ENCODE results near the gene MTUS2.

Gene MTUS2

DNA sequence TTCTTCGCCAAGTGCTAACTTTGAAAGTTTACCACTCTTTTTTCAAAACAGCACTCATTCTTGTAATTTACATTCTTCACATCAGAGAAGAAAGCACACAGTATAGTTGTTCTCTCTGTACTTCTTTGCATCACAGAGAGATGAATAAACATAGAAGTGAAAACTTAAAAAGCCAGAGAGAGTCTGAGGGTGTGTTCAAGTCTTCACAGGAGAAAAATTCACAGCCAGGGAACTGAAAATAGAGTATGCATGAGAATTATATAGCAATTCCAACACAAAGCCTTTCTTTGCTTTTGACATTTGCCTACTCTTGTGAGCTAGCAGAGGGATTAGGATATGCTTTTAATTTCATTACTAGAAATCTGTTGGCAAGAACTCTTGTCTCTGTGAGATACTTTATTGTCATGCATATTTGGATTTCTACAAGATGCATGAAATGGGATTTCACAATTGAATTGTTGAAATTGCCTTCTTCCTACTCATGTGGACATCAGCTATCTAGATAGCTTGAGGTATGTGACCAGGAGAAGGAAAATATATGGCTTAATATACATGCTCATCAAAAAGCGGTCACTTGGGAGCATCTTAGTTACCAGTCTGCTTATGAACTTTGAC, 609.3 kb downstream of the MTUS2 start:
- Histone ChIP-seq H3K27me3 (ENCODE audit: control insufficient read depth, insufficient read depth, low read length) (peaks cover 26% of the 10 kb centered on the region), H3K36me3 (ENCODE audit: control insufficient read depth, insufficient read depth, low read length) (no peaks in the 10 kb centered on the region)

DNA sequence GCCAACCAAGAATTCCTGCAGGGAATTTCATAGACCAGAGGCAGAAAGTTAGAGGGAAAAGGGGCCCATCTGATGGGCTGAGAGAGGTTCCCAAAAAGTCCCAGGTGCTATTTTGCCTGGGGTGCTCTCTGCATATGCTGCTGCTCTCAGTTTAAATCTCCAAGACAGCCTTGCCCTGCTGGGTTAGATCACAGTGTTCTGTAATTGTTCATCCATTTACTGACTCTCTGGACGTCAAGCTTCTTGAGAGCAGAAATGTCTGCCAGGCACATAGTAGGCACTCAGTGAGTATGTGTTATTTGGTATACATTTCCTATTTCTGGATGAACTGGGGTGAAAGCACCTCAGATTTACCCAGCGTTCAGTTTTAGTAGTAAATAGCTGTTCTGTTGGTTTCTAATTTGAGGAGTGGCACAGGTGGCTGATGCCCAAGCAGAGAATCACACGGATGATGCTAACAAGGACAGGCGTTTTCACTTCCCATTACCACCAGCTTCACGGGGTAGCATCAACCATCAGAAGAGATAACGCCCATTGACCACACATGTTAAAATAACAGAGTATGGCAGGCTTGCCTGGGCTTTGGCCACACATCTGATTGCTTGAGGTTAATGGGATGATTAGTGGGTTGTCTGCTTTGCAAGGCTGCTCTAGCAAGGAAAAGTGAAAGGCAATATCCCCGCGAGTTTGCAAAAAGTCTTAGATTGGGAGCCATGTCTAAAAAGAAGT, 614.2 kb downstream of the MTUS2 start:
- Histone ChIP-seq H3K4me1 (ENCODE audit: control insufficient read depth, insufficient read depth, low read length) (peaks cover 10% of the 10 kb centered on the region; the same call in 1 of the 2 replicates), H3K4me3 (ENCODE audit: low read depth, low read length) (no peak overlapping the region), H3K9ac (ENCODE audit: low read length) (no peak overlapping the region), H3K27ac (ENCODE audit: low read depth, low read length) (no peak overlapping the region), H3K27me3 (ENCODE audit: control insufficient read depth, insufficient read depth, low read length) (peaks cover 9% of the 10 kb centered on the region), H3K36me3 (ENCODE audit: control insufficient read depth, insufficient read depth, low read length) (no peaks in the 10 kb centered on the region), H3K9me3 (ENCODE audit: control insufficient read depth, insufficient read depth, low read depth, low read length) (no peaks in the 10 kb centered on the region)

More for the DNA sequence above, 609.3 kb downstream of the MTUS2 start:
- H3K4me3 ChIP-seq (ENCODE audit: low read depth, low read length): peak overlapping the region; percentile 82; the same call in 1 of the 2 replicates
- H3K27ac ChIP-seq (ENCODE audit: low read depth, low read length): no peak overlapping the region
- H3K9me3 ChIP-seq (ENCODE audit: control insufficient read depth, insufficient read depth, low read depth, low read length): no peaks in the 10 kb centered on the region
- no peak overlapping the region for H3K9ac ChIP-seq (ENCODE audit: low read length)
- peaks cover 14% of the 10 kb centered on the region; the same call in 1 of the 2 replicates for H3K4me1 ChIP-seq (ENCODE audit: control insufficient read depth, insufficient read depth, low read length)

DNA sequence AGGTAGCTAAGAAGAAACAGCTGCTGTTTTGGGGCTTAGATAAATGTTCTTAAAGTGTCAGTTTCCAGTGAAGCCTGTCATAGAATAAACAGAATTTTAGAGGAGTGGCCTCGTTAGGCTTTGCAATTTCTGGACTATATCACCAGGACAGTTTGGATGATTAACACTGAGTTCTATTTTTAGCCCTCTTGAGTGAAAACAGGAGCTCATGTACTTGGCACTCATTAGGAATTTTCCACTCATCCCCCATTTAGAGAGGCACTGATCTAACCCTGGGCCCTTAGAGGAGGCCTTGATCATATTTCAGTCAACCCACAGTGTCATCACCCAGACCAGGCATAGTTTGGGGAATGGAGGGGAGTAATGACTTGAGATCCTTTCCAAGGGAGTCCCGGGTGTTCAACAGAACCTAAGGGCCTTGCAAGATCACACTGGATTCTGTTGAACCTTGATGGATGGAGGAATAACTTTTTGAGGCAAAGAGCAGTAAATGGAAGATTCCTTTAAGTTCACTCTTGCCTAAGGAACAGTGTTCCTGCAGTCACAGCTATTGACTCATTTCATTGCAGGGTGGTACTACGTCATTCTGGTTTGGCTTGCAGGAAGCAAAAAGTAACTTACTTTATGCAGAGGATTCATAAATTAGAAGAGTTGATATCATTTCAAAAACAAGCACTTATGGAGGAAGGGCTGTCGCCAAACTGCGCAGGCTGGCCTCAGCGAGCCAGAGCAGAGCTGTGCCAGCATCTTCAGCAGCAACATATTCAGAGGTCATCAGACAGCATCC, 615.2 kb downstream of the MTUS2 start:
- H3K9me3 ChIP-seq (ENCODE audit: control insufficient read depth, insufficient read depth, low read depth, low read length): no peaks in the 10 kb centered on the region
- H3K36me3 ChIP-seq (ENCODE audit: control insufficient read depth, insufficient read depth, low read length): no peaks in the 10 kb centered on the region
- H3K27ac ChIP-seq (ENCODE audit: low read depth, low read length): no peak overlapping the region
- H3K4me1 ChIP-seq (ENCODE audit: control insufficient read depth, insufficient read depth, low read length): peaks cover 8% of the 10 kb centered on the region; the same call in 1 of the 2 replicates
- no peaks in the 10 kb centered on the region for H3K27me3 ChIP-seq (ENCODE audit: control insufficient read depth, insufficient read depth, low read length)
- H3K4me3 ChIP-seq (ENCODE audit: low read depth, low read length): no peak overlapping the region
- no peak overlapping the region for H3K9ac ChIP-seq (ENCODE audit: low read length)

DNA sequence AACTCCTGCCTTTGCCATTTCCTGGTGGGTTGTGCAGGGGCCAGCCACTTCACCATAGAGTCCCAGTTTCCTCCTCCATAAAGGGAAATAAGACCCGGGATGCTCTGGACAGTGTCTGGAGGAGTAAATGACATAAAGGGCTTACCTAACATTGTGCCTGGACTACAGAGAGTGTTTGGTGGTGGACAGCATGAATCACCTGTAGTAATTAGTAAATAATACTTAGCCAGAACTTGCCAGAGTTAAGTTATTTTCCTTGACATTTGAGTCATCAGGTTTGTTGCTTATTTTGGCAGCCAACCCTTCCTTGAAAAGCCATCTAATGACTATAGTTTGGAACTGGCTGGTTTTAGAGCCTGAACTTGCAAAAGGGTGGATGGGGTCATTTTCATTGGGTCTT, 616.2 kb downstream of the MTUS2 start:
- Histone ChIP-seq H3K4me1 (ENCODE audit: control insufficient read depth, insufficient read depth, low read length) (peaks cover 8% of the 10 kb centered on the region; the same call in 1 of the 2 replicates), H3K9ac (ENCODE audit: low read length) (no peak overlapping the region), H3K9me3 (ENCODE audit: control insufficient read depth, insufficient read depth, low read depth, low read length) (no peaks in the 10 kb centered on the region), H3K36me3 (ENCODE audit: control insufficient read depth, insufficient read depth, low read length) (no peaks in the 10 kb centered on the region), H3K27me3 (ENCODE audit: control insufficient read depth, insufficient read depth, low read length) (no peaks in the 10 kb centered on the region), H3K4me3 (ENCODE audit: low read depth, low read length) (no peak overlapping the region), H3K27ac (ENCODE audit: low read depth, low read length) (no peak overlapping the region)

DNA sequence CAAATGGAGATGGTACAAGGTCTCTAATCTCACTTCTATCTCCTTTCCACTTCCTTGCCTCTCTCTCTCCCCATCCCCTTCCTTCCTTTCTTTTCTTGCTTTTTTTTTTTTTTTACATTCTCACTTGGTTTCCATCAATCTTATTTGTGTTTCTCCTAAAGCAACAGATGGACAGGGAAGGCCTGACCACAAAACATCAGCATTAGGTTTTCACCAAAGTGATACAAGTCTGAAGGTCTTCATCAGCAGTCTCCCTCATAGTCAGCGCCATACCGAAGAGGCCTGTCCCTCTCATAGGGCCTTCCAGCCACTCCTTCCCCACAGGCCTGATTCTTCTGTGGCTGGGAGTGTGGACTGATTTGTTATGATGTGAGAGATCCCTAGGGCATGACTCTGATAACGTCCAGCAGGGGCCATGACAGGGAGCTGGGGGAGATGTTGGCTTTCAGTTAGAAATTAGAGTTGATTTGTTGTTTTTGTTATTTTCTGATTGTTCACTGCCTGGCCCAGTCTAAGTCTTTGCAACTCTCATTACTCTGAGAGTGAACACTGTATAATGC, 616.7 kb downstream of the MTUS2 start:
- Histone ChIP-seq H3K4me3 (ENCODE audit: low read depth, low read length) (no peak overlapping the region), H3K36me3 (ENCODE audit: control insufficient read depth, insufficient read depth, low read length) (no peaks in the 10 kb centered on the region), H3K9ac (ENCODE audit: low read length) (no peak overlapping the region), H3K9me3 (ENCODE audit: control insufficient read depth, insufficient read depth, low read depth, low read length) (no peaks in the 10 kb centered on the region), H3K27me3 (ENCODE audit: control insufficient read depth, insufficient read depth, low read length) (no peaks in the 10 kb centered on the region), H3K27ac (ENCODE audit: low read depth, low read length) (no peak overlapping the region), H3K4me1 (ENCODE audit: control insufficient read depth, insufficient read depth, low read length) (peaks cover 8% of the 10 kb centered on the region; the same call in 1 of the 2 replicates)

DNA sequence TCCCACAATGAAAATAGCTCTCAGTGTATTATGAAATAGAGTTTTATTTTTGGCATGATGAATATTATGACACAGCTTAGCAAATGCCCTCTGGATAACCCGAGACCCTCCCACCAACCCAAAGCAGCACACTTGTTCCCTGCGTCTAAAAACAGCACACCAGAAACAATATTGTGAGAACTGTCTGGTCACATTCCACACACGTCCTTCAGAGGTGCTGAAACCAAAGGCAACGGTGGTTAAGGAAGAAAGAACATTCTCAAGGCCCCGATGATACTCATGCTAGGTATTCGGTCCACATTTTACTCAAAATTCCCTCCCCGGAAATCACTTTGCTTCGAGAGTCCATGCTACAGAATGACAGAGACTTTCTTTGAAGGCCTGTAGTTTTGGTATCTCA, 618.6 kb downstream of the MTUS2 start:
- Histone ChIP-seq H3K4me3 (ENCODE audit: low read depth, low read length) (no peak overlapping the region), H3K9me3 (ENCODE audit: control insufficient read depth, insufficient read depth, low read depth, low read length) (no peaks in the 10 kb centered on the region), H3K36me3 (ENCODE audit: control insufficient read depth, insufficient read depth, low read length) (no peaks in the 10 kb centered on the region), H3K27ac (ENCODE audit: low read depth, low read length) (no peak overlapping the region), H3K4me1 (ENCODE audit: control insufficient read depth, insufficient read depth, low read length) (peaks cover 3% of the 10 kb centered on the region; the same call in 1 of the 2 replicates), H3K9ac (ENCODE audit: low read length) (no peak overlapping the region), H3K27me3 (ENCODE audit: control insufficient read depth, insufficient read depth, low read length) (no peaks in the 10 kb centered on the region)

DNA sequence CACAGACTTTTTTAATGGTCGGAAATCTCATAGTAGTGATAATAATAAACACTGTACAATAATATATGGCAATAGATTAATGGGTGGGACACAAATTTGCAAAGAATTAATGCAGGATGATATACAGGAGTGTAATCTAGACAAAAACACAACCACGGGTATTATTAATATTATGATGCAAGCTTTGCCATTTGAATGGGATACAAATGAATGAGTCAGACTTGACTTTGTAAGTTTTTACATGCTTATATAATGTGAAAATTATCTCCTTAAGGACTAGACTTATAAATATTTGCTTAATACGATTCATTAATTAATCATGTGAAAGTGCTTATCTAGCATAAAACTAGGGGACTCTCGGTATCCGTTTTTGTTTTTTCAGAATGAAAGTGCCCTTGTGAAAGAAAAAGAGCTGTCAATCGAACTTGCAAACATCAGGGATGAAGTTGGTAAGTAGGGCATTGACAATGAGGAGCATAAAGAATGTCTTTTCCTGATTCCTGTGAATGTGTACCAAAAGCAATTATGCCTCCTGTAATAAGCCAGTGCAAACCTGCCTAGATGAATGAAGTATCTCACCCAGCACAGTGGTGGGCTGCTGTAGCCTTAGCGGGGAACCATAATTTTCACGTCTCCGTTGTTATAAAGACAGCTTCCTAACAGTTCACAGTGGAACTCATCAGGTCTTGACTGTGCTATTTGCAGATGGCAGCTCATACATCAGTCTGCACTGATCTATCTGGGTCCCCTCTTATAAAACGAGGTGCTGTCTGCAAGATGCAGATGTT, 619.7 kb downstream of the MTUS2 start:
- H3K9me3 ChIP-seq (ENCODE audit: control insufficient read depth, insufficient read depth, low read depth, low read length): no peaks in the 10 kb centered on the region
- H3K27ac ChIP-seq (ENCODE audit: low read depth, low read length): no peak overlapping the region
- H3K9ac ChIP-seq (ENCODE audit: low read length): no peak overlapping the region
- H3K36me3 ChIP-seq (ENCODE audit: control insufficient read depth, insufficient read depth, low read length): no peaks in the 10 kb centered on the region
- H3K4me3 ChIP-seq (ENCODE audit: low read depth, low read length): no peak overlapping the region
- no peaks in the 10 kb centered on the region for H3K27me3 ChIP-seq (ENCODE audit: control insufficient read depth, insufficient read depth, low read length)
- peaks cover 2% of the 10 kb centered on the region; the same call in 1 of the 2 replicates for H3K4me1 ChIP-seq (ENCODE audit: control insufficient read depth, insufficient read depth, low read length)

DNA sequence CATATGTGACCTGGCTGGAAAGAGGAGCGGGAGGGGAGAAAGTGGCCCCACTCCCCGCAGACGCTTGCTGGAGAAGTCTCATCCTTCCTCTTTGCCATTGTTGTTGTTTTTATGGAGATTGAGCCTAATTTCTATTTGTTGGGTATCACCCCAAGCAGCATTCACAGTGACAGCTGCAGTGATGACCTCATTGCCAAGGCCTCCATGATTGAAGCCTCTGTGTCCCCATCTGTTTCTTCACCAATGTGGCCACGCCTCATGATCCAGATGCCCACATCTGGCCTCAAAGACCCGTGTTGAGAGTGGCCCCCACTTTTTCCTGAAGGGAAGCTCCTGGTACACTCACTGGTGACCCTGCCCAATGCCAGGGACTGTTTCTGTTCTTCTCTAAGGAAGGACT, 621.2 kb downstream of the MTUS2 start:
- no peak overlapping the region for H3K4me3 ChIP-seq (ENCODE audit: low read depth, low read length)
- no peaks in the 10 kb centered on the region for H3K36me3 ChIP-seq (ENCODE audit: control insufficient read depth, insufficient read depth, low read length)
- H3K27ac ChIP-seq (ENCODE audit: low read depth, low read length): no peak overlapping the region
- H3K9me3 ChIP-seq (ENCODE audit: control insufficient read depth, insufficient read depth, low read depth, low read length): no peaks in the 10 kb centered on the region
- H3K4me1 ChIP-seq (ENCODE audit: control insufficient read depth, insufficient read depth, low read length): 0 out of 2 replicates have a peak, but pooled peaks cover 4% of the 10 kb centered on the region
- no peaks in the 10 kb centered on the region for H3K27me3 ChIP-seq (ENCODE audit: control insufficient read depth, insufficient read depth, low read length)
- no peak overlapping the region for H3K9ac ChIP-seq (ENCODE audit: low read length)

DNA sequence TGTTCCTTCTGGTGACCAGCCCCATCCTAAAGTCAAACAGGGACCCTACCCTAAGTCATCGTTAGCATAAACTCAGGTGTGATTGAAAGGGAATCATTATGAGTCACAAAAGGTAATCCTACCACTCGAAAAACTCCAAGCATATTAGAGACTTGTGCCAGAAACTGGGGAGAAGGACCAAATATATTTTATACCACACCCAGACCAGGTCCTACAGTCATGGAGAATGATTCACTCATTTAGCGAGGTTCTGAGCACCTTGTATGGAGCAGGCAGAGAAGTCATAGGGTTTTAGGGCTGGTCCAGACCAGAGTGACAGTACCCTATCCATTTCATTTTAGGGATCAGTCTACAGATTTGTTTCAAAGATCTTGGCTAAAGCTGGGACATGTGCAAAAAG, 625.9 kb downstream of the MTUS2 start:
- Histone ChIP-seq H3K27me3 (ENCODE audit: control insufficient read depth, insufficient read depth, low read length) (no peaks in the 10 kb centered on the region), H3K27ac (ENCODE audit: low read depth, low read length) (no peak overlapping the region), H3K36me3 (ENCODE audit: control insufficient read depth, insufficient read depth, low read length) (no peaks in the 10 kb centered on the region), H3K9ac (ENCODE audit: low read length) (no peak overlapping the region), H3K9me3 (ENCODE audit: control insufficient read depth, insufficient read depth, low read depth, low read length) (no peaks in the 10 kb centered on the region), H3K4me1 (ENCODE audit: control insufficient read depth, insufficient read depth, low read length) (0 out of 2 replicates have a peak, but pooled peaks cover 4% of the 10 kb centered on the region), H3K4me3 (ENCODE audit: low read depth, low read length) (no peak overlapping the region)

DNA sequence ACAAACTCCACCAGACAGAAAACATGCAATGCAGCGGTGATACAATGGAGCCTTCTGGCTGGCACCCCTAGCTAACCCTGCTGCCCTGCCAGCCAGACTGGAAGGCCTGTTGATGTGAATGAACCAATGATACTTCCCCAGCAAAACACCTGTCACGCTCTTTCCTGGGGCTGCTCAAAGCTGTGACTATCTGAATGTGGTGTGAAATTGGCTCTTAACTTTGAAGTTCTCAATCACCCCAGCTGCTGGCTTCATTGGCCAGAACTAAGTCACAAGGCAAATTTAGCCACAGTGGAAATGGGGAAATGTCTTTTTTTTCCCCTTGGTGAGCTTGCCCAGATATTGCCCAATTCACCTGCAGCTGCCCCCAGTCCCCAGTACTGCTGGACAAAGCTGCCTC, 628.0 kb downstream of the MTUS2 start:
- no peaks in the 10 kb centered on the region for H3K9me3 ChIP-seq (ENCODE audit: control insufficient read depth, insufficient read depth, low read depth, low read length)
- 0 out of 2 replicates have a peak, but pooled peaks cover 4% of the 10 kb centered on the region for H3K4me1 ChIP-seq (ENCODE audit: control insufficient read depth, insufficient read depth, low read length)
- no peaks in the 10 kb centered on the region for H3K27me3 ChIP-seq (ENCODE audit: control insufficient read depth, insufficient read depth, low read length)
- H3K9ac ChIP-seq (ENCODE audit: low read length): no peak overlapping the region
- H3K4me3 ChIP-seq (ENCODE audit: low read depth, low read length): no peak overlapping the region
- H3K27ac ChIP-seq (ENCODE audit: low read depth, low read length): no peak overlapping the region
- H3K36me3 ChIP-seq (ENCODE audit: control insufficient read depth, insufficient read depth, low read length): no peaks in the 10 kb centered on the region
